ENCODE measurements around the gene PLXND1.

Gene PLXND1

GRCh38 chr3:129543999-129544398 lies 62.5 kb downstream of the PLXND1 start:
- no peak overlapping the region for H3K4me3 Mint-ChIP-seq
- no peaks in the 10 kb centered on the region for H3K36me3 Mint-ChIP-seq
- no peaks in the 10 kb centered on the region for H3K4me1 Mint-ChIP-seq
- H3K27ac Mint-ChIP-seq = no peak overlapping the region
- H3K9me3 Mint-ChIP-seq = no peaks in the 10 kb centered on the region
- peaks cover 16% of the 10 kb centered on the region for H3K27me3 Mint-ChIP-seq
- DNase-seq = no peak
- CTCF ChIA-PET = no interaction called here

GRCh38 chr3:129543156-129543790 lies 63.2 kb downstream of the PLXND1 start, which contains the start of gene H1-8:
TSS of gene H1-8 (plus strand) at chr3:129543175. CDS start at chr3:129543219, 44 bp downstream.
- CTCF ChIA-PET = no interaction called here
- Mint-ChIP-seq H3K27me3 (peaks cover 12% of the 10 kb centered on the region), H3K4me1 (no peaks in the 10 kb centered on the region), H3K36me3 (no peaks in the 10 kb centered on the region), H3K4me3 (no peak within 1 kb of the TSS), H3K27ac (no peak within 1 kb of the TSS), H3K9me3 (no peaks in the 10 kb centered on the region)
- DNase-seq = no peak

DNA sequence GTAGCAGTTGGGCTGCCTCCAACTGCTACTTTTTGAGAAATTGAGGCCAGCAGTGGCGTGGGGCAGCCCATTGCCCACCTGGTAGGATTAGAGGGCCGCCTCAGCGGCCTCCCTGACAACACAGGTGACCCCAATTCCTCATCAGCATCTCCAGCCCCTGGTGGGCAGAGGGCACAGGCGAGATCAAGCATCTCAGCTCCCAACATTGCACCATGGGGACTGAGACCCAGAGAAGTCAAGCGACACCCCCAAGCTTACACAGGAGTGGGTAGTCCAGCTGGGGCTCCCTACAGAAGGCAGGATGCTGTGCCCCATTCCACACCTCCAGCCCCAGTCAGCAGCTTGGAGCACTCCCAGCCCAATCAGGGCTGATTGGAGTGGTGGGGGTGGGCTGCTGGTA lies 63.7 kb downstream of the PLXND1 start:
- Mint-ChIP-seq H3K4me3 (no peak overlapping the region), H3K9me3 (no peaks in the 10 kb centered on the region), H3K27me3 (peaks cover 17% of the 10 kb centered on the region), H3K36me3 (no peaks in the 10 kb centered on the region), H3K4me1 (no peaks in the 10 kb centered on the region), H3K27ac (no peak overlapping the region)
- CTCF ChIA-PET = no interaction called here
- DNase-seq = no peak

DNA sequence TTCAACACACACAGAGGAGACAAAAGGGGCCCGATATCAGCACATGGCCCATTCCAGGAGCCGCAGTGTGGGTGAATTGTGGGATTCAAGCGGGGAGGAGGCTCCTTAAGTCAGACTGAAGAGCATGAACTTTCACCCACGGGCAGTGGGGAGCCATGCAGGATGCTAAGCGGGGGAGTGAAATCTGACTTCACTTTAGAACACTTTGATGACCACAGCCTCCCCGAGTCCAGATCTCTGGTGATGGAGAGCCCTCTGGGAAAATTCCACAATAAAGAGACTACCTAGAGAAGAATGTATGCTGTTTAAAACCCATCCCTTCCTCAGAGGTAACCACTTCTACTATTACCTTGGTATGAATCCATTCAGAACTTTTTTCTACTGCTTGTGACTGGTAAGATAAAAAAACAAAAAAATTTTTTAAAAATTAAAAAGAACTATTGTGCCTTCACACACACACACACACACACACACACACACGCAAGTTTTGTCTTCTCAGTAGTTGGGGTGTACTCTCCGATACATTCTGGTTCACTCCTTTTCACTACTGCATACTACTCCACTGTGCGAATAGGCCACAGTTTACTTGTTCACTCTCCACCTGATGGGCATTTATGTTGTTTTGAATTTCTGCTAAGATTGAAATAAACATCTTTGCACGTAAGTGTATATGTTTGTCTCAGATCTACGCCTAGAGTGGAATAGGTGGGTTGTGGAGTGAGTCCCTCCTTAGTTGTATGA lies 65.5 kb downstream of the PLXND1 start:
- Mint-ChIP-seq H3K4me3 (no peak overlapping the region), H3K27ac (no peak overlapping the region)
- no peak for DNase-seq

GRCh38 chr3:129539206-129539605 lies 67.3 kb downstream of the PLXND1 start:
- CTCF ChIA-PET = no interaction called here
- H3K27me3 Mint-ChIP-seq = peaks cover 32% of the 10 kb centered on the region
- no peaks in the 10 kb centered on the region for H3K36me3 Mint-ChIP-seq
- no peak overlapping the region for H3K4me3 Mint-ChIP-seq
- no peak overlapping the region for H3K27ac Mint-ChIP-seq
- H3K9me3 Mint-ChIP-seq = no peaks in the 10 kb centered on the region
- DNase-seq = no peak
- H3K4me1 Mint-ChIP-seq = no peaks in the 10 kb centered on the region

More for the DNA sequence above, 65.5 kb downstream of the PLXND1 start:
- Mint-ChIP-seq H3K36me3 (no peaks in the 10 kb centered on the region), H3K9me3 (no peaks in the 10 kb centered on the region), H3K27me3 (peaks cover 28% of the 10 kb centered on the region), H3K4me1 (no peaks in the 10 kb centered on the region)
- CTCF ChIA-PET = no interaction called here

GRCh38 chr3:129536804-129537203 lies 69.7 kb downstream of the PLXND1 start:
- Mint-ChIP-seq H3K4me1 (no peaks in the 10 kb centered on the region), H3K36me3 (no peaks in the 10 kb centered on the region), H3K27ac (no peak overlapping the region), H3K9me3 (no peaks in the 10 kb centered on the region), H3K4me3 (no peak overlapping the region), H3K27me3 (peaks cover 32% of the 10 kb centered on the region)
- DNase-seq = no peak
- CTCF ChIA-PET = no interaction called here

- no peaks in the 10 kb centered on the region for H3K4me1 Mint-ChIP-seq
- H3K9me3 Mint-ChIP-seq = no peaks in the 10 kb centered on the region
- peaks cover 32% of the 10 kb centered on the region for H3K27me3 Mint-ChIP-seq
- CTCF ChIA-PET = no interaction called here
- H3K36me3 Mint-ChIP-seq = no peaks in the 10 kb centered on the region
- no peak overlapping the region for H3K4me3 Mint-ChIP-seq
- H3K27ac Mint-ChIP-seq = no peak overlapping the region
- no peak for DNase-seq
Measured at GRCh38 chr3:129536374-129536667, 70.2 kb downstream of the PLXND1 start.

DNA sequence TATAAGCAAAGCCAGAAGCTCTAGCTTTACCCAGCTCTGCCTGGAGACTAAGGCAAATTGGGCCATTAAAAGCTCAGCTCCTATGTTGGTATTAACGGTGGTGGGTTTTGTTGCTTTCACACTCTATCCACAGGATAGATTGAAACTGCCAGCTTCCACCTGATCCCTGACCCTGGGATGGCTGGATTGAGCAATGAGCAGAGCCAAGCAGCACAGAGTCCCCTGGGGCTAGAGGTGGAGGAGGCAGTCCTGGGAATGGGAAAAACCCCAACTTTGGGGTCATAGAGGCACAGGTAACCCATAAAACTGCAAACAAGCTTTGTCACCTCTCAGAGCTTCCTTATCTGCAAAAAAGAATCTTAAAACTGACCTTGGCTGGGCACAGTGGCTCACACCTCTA lies 71.4 kb downstream of the PLXND1 start:
- Mint-ChIP-seq H3K27me3 (peaks cover 35% of the 10 kb centered on the region), H3K4me3 (no peak overlapping the region), H3K36me3 (no peaks in the 10 kb centered on the region), H3K27ac (no peak overlapping the region), H3K4me1 (no peaks in the 10 kb centered on the region), H3K9me3 (no peaks in the 10 kb centered on the region)
- CTCF ChIA-PET = no interaction called here
- DNase-seq = no peak

DNA sequence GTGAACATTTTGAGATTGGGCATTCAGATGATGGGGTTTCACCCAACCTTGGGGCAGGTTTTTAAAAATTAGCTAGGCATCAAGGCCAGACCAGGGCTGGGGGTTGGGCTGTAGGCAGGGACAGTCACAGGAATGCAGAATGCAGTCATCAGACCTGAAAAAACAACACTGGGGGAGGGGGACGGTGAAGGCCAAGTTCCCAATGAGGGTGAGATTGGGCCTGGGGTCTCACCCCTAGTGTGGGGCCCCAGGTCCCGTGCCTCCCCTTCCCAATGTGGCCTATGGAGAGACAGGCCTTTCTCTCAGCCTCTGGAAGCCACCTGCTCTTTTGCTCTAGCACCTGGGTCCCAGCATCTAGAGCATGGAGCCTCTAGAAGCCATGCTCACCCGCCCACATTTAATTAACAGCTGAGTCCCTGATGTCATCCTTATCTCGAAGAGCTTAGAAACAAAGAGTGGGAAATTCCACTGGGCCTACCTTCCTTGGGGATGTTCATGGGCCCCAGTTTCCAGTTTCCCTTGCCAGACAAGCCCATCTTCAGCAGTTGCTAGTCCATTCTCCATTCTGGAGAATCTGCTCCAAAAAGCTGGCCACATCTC lies 71.9 kb downstream of the PLXND1 start:
- H3K27me3 Mint-ChIP-seq = peaks cover 30% of the 10 kb centered on the region
- CTCF ChIA-PET = interaction anchor here (1.0 kb wide), 1 partner anchor 44 kb away, joined by 3 read pairs; no protein-coding TSS in a partner anchor

DNA sequence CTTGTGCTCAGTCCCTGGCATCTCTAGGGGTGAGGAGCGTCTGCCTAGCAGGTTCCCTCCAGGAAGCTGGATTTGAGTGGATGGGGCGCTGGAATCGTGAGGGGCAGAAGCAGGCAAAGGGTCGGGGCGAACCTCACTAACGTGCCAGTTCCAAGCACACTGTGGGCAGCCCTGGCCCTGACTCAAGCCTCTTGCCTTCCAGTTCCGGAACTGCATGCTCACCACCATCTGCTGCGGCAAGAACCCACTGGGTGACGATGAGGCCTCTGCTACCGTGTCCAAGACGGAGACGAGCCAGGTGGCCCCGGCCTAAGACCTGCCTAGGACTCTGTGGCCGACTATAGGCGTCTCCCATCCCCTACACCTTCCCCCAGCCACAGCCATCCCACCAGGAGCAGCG lies 73.1 kb downstream of the PLXND1 start:
- no peak overlapping the region for H3K27ac Mint-ChIP-seq
- H3K36me3 Mint-ChIP-seq = no peaks in the 10 kb centered on the region
- DNase-seq = no peak
- H3K4me1 Mint-ChIP-seq = no peaks in the 10 kb centered on the region
- H3K4me3 Mint-ChIP-seq = no peak overlapping the region
- CTCF ChIA-PET = interaction anchor here (1.0 kb wide), 1 partner anchor 43 kb away, joined by 3 read pairs; no protein-coding TSS in a partner anchor
- peaks cover 24% of the 10 kb centered on the region for H3K27me3 Mint-ChIP-seq
- H3K9me3 Mint-ChIP-seq = no peaks in the 10 kb centered on the region

More for the DNA sequence above, 71.9 kb downstream of the PLXND1 start:
- Mint-ChIP-seq H3K27ac (no peak overlapping the region), H3K36me3 (no peaks in the 10 kb centered on the region), H3K4me3 (no peak overlapping the region), H3K9me3 (no peaks in the 10 kb centered on the region), H3K4me1 (no peaks in the 10 kb centered on the region)
- no peak for DNase-seq

- Mint-ChIP-seq H3K9me3 (no peaks in the 10 kb centered on the region), H3K4me1 (no peaks in the 10 kb centered on the region), H3K4me3 (no peak overlapping the region), H3K36me3 (no peaks in the 10 kb centered on the region), H3K27me3 (peaks cover 13% of the 10 kb centered on the region), H3K27ac (no peak overlapping the region)
- DNase-seq = no peak
- CTCF ChIA-PET = no interaction called here
Measured at GRCh38 chr3:129532261-129532660, 74.2 kb downstream of the PLXND1 start.

DNA sequence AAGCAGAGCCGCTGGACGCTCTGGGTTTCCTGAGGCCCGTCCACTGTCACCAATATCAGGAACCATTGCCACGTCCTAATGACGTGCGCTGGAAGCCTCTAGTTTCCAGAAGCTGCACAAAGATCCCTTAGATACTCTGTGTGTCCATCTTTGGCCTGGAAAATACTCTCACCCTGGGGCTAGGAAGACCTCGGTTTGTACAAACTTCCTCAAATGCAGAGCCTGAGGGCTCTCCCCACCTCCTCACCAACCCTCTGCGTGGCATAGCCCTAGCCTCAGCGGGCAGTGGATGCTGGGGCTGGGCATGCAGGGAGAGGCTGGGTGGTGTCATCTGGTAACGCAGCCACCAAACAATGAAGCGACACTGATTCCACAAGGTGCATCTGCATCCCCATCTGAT lies 74.8 kb downstream of the PLXND1 start:
- Mint-ChIP-seq H3K4me1 (no peaks in the 10 kb centered on the region), H3K4me3 (no peak overlapping the region), H3K27me3 (peaks cover 8% of the 10 kb centered on the region), H3K9me3 (no peaks in the 10 kb centered on the region), H3K36me3 (no peaks in the 10 kb centered on the region), H3K27ac (no peak overlapping the region)
- no peak for DNase-seq
- CTCF ChIA-PET = no interaction called here

- no peaks in the 10 kb centered on the region for H3K9me3 Mint-ChIP-seq
- CTCF ChIA-PET = no interaction called here
- H3K27ac Mint-ChIP-seq = no peak overlapping the region
- H3K27me3 Mint-ChIP-seq = peaks cover 7% of the 10 kb centered on the region
- DNase-seq = no peak
- no peaks in the 10 kb centered on the region for H3K4me1 Mint-ChIP-seq
- H3K4me3 Mint-ChIP-seq = no peak overlapping the region
- no peaks in the 10 kb centered on the region for H3K36me3 Mint-ChIP-seq
Measured at GRCh38 chr3:129530821-129531220, 75.7 kb downstream of the PLXND1 start.

DNA sequence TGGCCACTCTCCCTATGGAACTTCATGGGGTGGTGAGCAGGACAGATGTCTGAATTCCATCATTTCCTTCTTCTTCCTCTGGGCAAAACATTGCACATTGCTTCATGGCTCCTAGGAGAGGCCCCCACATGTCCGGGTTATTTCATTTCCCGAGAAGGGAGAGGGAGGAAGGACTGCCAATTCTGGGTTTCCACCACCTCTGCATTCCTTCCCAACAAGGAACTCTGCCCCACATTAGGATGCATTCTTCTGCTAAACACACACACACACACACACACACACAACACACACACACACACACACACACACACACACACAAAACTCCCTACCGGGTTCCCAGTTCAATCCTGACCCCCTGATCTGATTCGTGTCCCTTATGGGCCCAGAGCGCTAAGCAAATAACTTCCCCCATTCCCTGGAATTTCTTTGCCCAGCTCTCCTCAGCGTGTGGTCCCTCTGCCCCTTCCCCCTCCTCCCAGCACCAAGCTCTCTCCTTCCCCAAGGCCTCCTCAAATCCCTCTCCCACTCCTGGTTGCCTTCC lies 76.2 kb downstream of the PLXND1 start:
- no peak for DNase-seq
- H3K36me3 Mint-ChIP-seq = no peaks in the 10 kb centered on the region
- CTCF ChIA-PET = no interaction called here
- H3K27me3 Mint-ChIP-seq = peaks cover 7% of the 10 kb centered on the region
- H3K4me3 Mint-ChIP-seq = no peak overlapping the region
- no peak overlapping the region for H3K27ac Mint-ChIP-seq
- H3K4me1 Mint-ChIP-seq = no peaks in the 10 kb centered on the region
- no peaks in the 10 kb centered on the region for H3K9me3 Mint-ChIP-seq
